GF-D8 (cell line): ENCODE measurements around the gene KCNIP3.
"Not testable (repeated sequence)": the region's sequence is repeated elsewhere in the genome, so short reads cannot be mapped to it uniquely, and the experiment has no call there.

Experiments
- DNase-seq: peaks from one replicate; lab custom pipeline; 2025; lab: John Stamatoyannopoulos, UW

KCNIP3 gene

DNA sequence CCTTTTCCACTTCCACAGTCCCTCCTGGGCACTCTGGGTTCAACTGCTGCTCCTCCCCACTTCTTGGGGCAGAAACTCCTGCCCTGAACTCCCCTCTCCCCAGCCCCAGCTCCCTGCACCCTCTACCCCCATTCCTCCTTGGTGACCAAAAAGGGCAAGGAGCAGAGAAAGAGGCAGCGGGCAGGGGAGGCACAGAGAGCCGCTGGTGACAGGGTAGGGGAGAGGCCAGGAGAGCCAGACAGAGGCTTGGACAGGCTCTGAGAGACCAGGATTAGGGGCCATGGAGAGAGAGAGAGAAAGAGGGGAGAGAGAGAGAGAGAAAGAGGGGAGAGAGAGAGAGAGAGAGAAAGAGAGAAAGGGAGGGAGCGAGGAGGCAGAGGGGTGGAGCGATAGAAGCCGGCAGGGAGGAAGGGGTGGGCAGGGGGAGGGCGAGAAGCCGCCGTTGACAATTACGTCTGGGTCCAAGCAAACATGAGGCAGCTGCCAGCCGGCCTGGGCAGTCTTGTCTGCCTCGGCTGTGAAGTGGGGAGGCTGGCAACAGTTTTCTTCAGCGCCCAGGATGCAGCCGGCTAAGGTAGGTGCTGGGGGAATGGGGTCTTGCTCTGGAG lies at the start of gene KCNIP3:
TSS of gene KCNIP3 (plus strand) at position 468 of the 608 bp plus-strand sequence. CDS start at position 560, 92 bp downstream.
- no peak for DNase-seq

DNA sequence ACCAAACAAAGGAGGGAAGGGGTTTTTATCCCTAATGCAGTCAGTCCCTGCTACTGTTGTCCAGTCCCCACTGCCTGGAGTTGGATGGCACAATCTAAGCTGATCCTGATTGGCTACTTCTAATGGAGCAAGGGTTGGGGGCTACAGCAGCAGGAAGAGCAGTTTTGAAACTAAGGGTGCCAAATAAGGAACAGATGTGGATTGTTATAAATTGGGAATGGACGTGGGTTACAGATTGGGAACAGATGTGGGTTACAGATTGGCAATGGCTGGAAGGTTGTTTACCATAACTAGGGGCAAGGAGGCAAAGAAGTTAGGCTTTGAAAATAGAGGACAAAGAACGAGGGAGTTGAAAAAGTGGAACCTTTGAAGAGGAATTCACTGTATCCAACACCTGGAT lies 38.9 kb upstream of the KCNIP3 start:
- no peak for DNase-seq

DNA sequence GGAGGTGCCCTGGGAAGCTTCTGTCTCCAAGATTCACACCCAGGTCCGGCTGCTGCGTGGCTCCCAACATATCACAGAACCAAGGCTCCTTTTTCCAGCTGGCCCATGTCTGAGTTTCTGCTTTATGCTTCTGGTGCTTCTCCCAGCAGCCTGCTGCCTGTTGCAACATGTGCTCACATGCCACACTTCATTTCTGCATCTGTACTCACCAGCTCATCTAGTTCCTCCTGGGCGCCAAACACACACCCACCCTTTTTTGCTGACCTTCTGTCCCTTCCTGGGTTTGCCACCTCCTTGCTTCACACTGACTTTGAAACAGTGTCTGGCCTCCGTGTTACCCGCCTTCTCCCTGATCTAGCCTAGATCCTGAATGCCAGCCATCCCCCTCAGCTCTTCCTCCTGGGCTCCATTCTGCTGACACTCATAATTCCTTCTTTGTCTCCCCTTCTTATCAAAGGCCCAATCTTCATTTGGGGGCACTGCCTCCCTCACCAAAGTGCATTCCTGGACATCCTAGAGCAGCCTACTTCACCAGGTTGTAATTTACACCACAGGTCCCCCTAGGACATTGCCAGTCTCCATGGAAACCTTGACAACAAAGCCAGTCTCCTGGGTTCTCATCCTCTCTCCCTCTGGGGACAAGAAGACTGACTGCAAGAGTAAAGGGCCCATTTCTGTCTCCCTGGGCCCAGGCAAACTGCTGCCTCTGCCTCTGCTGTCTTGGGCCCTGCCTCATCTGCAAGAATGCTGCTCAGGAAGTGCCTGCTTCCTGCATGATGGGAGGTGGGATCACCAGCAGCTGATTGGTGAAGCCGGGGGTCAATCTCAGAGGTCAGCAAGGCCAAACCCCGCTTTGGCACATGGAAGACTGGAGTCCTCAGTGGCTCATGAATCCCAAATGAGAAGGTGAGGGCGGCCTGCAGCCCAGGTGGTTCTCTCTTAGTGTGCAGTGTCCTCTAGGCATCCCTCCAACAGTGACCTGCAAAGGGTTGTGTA lies 36.8 kb upstream of the KCNIP3 start:
- no peak for DNase-seq

DNA sequence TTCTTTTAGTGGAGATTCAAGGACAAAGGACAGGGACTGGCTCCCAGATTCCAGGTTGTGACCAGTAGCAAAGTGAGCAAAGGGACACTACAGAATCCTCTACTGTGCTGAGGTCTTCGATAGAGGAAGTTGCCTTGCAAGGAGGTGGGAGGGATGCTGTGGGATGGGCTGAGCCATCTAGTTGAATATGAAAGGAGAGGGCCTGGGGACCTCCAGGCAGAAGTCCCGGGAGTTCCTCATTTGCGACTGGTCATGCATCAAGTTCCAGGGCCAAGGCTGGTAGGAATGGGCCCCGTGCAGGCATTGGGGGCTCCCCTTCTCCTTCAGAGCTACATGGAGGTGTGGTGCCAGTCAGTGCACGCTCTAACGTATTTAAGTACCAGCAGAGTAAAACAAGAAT lies 35.5 kb upstream of the KCNIP3 start:
- DNase-seq, result no peak

DNA sequence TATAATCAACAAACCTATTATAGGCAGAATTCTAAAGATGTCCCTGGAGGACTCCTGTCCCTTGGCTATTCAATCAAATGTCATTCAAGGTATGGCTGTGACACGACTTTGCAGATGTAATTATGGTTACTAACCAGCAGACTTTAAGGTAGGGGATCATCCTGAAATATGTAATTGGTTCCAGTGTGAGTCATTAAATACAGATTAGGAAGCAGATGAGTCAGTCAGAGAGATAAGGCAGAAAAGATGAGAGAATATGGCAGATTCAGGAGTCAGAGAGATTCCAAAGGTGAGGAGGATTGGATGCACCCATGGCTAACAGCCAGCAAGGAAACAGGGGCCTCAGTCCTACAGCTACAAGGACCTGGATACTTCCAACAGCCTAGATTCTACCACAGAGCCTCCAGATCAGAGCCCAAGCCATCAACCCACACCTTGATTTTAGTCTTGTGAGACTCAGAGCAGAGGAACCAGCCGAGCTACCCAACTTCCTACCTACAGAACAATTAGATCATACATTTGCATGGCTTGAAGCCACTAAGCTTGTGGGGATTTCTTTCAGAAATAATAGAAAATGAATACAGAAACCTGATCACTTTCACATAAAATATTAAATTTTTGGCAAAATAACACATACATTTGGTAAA lies 34.1 kb upstream of the KCNIP3 start:
- DNase-seq, result no peak

DNA sequence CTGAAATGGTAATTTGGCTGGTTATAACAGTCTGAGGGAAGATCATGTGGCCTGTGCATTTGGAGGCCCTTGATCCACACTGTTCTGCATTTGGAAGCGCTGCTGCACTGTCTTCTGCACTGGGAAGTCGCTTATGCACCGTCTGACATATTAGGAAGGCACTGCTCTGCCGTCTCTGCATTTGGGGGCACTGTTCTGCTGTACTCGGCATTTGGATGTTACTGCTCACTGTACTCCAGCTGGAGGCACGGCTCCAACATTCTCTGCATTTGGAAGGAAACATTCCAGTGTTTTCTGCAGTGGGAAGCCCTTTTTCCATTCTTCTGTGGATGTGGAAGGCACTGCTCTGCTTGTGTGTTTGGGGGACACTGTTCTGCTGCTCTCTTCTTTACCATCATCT lies 32.5 kb upstream of the KCNIP3 start:
- DNase-seq, result no peak

DNA sequence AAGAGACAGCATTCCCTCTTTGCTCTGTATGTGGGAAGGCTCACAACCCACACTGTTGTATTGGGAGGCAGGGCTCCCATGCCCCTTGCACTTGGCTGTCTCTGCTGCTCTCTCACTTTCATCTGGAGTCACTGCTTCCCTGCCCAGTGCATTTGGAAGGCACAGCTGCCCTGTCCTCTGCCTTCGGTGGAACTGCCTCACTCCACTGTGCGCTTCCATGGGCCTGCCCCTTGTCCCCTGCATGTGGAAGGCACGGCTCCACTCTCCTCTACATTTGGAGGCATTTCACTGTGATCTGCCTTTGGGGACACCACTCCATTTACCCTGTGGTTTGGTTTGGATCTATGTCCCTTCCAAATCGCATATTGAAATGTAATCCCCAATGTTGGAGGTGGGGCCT lies 32.0 kb upstream of the KCNIP3 start:
- no peak for DNase-seq

DNA sequence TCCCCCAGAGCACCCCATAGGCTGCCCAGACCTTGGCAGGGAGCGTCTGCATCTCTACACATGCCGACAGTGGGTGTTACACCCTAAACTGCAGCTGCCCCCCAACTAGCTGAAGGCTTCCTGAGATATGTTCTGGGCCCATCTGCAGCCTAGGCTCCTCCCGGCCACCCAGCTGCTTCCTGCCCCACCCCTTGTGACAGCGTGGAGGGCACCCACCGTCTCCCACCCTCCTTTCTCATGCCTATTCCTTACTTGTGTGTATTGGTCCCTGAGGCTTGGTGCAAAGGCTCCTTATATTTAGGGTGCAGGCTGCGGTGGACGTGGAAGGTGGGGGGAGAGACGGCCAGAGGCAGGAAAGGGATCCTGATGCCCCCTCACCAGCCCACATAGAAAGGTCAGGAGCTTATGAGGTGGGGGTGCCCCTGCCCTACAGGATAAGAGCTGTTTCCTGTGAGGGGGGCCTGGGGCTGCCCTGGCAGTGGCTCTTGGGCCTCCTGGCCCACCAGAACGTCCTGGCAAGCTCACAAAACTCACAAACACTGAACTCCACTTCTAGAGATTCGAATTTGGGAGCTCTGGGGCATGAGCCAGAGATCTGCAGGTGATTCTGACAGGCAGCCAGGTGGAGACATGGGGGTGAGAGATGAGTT lies 30.2 kb upstream of the KCNIP3 start:
- DNase-seq, result no peak

DNA sequence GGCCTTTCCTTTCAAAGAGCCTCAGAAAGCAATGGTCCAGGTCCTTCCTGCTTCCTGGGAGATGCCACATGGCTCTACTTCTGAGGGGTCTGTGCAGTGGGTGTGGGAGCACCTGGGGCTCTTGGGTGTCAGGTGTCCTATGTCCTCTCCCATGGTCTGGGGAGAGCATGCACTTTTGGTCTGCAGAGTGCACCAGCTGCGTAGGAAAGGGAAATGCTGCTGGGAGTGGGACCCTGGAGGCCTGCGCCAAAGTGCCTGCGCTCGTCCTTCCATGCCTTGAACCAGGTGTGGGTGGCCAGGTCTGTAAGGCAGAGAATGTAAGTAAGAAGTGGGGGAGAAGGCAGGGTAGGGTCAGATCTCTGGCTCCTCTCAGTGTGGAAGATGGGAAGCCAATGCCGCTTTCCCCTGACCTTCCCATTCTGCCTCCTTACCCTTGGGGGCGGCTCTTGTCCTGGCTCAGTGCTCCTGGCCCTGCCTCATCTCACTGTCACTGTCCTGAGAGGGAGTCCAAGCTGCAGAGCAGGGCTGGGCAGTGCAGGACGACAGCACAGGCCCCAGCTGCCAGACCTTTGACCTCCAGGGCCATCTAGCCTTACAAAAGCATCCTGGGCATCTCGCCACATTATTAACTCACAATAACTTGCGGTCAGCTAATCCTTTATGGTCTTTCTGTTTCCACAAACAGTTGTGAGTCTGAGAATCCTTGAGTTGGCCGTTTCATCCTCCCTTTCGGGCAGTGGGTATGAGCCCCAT lies 29.5 kb upstream of the KCNIP3 start:
- DNase-seq, result no peak

DNA sequence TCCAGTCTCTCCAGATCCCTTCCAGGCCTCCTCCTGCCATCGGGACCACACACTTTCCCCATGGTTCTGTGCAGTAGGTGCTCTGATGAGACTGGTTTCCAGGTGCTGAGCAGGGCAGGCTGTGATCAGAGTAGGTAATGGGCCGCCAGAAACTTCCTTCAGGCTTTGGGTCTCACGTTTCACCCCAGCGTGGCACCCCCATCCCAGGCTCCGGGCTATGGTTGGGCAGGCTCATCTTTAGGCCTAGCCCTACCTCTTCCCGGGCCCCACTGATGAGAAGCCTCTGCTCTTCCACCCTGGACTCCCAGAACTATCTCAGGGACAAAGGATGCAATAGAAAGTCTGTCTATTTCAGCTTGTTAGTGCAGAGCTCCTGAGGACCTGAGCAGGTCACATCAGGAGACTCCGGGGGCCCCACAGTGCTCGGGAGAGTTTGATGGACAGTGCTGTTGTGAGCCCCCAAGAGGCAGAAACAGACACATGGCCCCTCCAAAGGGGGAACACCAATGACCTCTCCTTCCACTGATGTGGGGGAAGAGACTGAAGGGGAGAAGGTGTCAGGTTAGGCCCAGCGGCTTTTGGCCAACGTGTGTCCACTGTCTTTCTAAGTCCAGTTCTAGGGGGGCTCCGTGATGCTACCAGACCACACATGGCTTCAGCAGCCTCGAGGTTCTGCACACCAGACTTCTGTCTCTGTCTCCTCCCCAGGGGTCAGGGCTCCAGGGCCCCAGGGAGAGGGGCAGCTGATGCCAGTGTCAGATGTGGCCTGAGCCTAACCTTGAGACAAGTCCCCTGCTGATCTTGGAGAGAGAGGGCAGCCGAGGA lies 28.7 kb upstream of the KCNIP3 start:
- DNase-seq, result no peak

DNA sequence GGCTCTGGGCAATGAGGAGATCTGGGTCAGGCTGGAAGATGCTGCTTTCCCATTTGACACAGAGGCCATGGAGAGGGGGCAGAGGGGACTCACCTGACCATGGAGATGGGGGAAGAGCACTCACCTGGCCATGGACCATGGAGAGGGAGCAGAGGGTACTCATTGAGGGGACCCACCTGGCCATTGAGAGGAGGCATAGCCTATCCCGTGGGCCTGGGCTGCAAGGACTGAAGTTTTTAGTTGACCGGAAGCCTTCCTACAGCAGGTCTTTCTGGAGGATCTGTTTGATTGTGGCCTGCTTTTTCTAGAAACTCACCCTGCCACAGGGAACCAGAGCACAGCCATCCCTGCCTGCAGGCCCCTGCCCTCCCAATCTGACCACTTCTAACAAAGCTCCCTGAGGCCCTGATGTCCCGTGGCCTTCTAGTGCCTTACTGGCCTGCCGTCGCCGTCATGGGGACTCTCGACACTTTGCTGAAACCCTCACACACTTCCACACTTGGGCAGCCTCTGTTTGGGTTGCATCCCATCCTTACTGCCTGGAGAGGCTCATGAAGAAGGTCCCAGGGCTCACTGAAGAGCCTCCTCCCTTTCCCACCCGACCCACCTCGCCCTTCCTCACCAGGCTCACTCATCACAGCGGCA lies 28.0 kb upstream of the KCNIP3 start:
- no peak for DNase-seq

DNA sequence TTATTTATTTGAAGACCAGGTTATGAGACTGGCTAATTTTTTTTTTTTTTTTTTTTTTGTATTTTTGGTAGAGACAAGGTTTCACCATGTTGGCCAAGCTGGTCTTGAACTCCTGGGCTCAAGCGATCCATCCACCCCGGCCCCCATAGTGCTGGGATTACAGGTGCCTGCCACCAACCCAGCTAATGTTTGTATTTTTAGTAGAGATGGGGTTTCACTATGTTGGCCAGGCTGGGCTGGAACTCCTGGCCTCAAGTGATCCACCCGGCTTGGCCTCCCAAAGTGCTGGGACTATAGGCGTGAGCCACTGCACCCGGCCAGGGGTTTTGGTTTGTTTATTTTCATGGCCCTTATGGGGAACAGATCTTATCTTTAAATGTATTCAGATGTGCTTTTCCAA lies 27.4 kb upstream of the KCNIP3 start:
- not testable (repeated sequence) for DNase-seq

DNA sequence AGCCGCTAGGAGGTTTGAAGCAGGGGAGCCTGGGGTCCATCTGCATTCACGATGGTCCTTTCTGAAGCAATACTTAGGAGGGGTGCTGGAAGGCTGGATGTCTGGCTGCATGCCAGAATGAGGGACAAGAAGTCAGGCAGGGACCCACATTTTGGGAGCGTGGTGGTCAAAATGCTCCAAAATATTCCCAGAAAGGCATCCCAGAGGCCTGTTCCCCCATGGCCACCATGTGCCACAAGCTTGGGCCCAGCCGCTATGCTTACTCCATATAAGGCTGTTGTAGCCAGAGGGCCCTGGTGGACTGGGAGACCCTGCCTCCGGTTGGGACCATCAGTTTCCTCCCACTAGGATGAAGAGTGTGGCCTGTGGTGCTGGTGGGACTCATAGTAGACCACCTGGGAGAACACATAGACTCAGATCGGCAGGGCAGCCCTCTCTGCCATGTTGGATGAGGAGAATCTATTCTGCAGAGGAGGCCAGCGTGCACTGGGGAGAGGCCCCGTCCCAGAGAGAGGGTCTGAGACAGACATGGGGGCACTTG lies 26.5 kb upstream of the KCNIP3 start:
- no peak for DNase-seq

DNA sequence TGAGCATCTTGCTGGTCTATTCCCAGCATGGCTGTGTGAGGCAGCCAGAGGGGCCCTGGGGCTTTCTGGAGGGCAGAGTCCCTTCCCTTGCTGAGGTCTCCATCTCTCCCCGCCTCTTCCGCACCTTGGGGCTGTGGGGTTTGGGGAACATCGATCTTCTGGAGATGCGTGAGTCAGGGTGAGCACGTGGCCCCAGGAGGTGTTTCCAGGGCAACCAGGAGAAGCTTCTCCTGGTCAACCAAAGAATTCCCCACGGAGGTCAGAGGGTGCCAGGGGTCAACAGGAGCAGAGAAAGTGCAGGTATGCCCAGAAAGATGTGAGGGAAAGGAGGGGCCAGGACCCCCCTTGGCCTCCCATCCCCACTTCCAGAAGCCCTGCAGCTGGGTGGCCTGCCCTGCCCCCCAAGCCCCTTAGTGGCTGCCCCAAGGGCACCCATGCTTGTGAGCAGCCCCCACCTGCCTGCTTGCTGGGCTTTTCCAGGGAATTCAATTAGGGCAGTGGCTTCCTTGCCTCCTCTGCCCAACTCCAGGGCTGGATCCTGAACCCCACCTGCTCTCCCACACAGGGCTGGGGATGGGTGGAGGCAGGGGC lies 25.7 kb upstream of the KCNIP3 start:
- no peak for DNase-seq

DNA sequence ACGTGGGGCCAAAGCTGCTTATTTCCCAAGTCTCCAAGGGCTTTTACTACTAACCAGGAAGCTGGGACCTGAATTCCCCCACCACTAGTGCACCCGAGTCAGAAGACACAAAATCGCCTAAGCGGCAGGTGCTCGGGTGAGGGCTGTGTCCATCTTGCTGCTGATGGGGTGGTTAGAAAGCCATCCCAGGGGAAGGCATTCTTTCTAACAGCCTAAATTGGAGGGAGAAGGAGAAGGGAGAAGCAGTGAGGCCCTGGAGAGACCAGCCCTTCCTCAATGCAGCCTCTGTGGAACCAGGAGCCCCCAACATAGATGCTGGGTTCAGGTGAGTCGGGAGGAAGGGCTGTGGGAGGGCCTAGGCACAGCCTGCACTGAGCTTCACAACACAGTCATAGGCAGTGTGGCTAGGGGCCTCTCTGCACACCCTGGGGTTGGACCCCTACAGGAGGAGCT lies 24.8 kb upstream of the KCNIP3 start:
- DNase-seq, result no peak

DNA sequence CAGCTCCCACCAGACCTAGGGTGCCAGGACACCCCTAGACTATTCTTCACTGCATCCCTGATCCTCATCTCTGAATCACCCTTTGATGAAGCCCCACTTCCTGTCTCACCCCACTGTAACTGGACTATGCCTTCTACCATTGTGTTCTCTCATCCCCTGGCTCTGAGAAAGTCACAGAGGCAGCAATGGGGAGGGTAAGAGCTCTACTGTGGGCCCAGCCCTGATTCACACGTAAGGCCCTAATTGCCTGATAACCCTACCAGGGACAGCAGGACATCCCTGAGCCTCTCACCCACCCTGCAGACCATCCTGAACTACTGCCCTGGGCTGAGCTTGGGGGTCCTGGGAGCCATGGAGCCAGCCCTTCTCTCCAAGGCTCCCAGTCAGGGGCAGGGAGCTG lies 24.4 kb upstream of the KCNIP3 start:
- DNase-seq, result no peak

DNA sequence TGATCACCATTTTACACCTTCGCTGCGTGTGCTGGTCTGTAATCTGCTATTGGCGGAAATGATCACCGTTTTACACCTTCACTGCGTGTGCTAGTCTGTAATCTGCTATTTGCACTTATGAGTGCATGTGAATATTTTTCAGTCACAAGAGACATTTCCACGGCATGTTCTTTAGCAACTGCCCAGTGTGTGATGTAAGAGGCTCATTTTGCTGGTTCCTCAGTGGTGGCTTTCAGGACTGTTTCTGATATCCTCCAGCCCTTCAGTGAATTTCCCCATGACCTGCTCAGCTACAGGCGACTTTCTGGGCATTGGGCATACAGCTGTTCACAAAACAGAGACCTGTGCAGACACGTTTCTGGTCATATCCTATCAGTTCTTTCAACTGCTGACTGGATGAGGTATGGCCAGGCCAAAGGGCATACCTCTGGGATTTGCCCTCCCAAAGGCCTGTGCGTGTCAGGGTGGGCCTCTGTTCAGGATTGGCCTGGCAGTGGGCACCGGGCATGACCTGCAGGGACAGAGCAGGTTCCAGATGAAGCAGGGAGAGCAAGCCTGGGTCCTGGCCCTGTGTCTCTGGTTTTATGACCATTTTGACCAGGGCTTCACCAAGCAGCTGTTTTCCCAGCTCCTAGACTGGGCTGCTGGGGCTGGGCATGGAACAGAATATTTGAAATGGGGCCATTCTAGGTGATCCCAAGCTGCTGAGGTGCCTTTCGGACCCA lies 23.4 kb upstream of the KCNIP3 start:
- DNase-seq, result no peak

DNA sequence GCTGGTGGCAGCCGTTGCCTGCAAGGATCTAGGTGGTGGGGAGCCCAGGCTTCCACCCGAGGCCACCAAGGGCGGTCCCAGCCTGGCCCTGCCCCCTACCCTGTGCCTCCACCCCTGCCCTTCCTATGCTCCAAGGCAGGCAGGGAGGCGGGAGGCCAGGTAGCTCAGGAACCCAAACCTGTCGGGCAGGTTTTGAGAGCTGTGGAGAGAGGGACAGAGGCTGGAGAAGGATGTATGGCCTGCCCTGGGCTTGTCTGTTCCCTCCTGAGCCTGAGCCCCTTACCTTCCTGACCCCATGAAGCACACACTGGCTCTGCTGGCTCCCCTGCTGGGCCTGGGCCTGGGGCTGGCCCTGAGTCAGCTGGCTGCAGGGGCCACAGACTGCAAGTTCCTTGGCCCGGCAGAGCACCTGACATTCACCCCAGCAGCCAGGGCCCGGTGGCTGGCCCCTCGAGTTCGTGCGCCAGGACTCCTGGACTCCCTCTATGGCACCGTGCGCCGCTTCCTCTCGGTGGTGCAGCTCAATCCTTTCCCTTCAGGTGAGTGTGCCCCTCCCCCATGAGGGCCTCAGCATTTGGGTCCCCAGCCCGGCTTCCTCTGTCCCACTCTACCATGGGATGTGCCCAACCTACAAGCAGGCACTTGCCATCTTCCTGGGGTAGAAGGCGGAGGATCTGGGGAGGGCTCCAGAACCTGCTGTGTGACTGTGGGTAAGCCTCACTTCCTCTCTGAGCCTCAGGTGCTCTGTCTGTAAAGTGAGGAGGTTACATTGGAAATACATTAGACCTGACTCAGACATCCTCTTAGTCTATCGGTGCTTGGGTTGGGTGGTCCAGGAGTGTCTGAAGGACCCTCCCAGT lies 22.6 kb upstream of the KCNIP3 start, which contains the start of gene PROM2:
TSS of gene PROM2 (plus strand) at position 159 of the 860 bp plus-strand sequence. CDS start at position 296, 137 bp downstream.
- no peak for DNase-seq
